ENCODE data around the gene DPF3. TPM values are rescaled to one million over a fixed set of nuclear protein-coding genes. Genes with fewer than 3 reads are reported as not detected.

The DPF3 gene
- total and polyA plus RNA-seq, 7 experiments from 2014 or later: 0.07 to 5.5 (median 0.57) TPM; not detected in 1

- ATAC-seq (no peak), DNase-seq (no peak)
- Histone ChIP-seq H3K9me3 (ENCODE audit: control insufficient read depth in 2 of 3, low read length in 3 of 3) (no peaks in the 10 kb centered on the region), H3K27ac (ENCODE audit: low read depth, low read length) (no peak overlapping the region), H3K36me3 (ENCODE audit: control insufficient read depth in 2 of 3, insufficient read depth in 3 of 3, low read length in 3 of 3) (no peaks in the 10 kb centered on the region), H3K4me3 (ENCODE audit: low read length) (no peak overlapping the region), H3K27me3 (ENCODE audit: control insufficient read depth in 2 of 2, insufficient read depth in 2 of 2, low read length in 2 of 2) (no peaks in the 10 kb centered on the region), H3K4me1 (ENCODE audit: control insufficient read depth in 2 of 2, insufficient read depth in 2 of 2, low read length in 2 of 2) (no peaks in the 10 kb centered on the region)
- intact Hi-C loops (cut with micrococcal nuclease): no loop called here
- H3K4me3 Mint-ChIP-seq: no peak overlapping the region
- ChIA-PET POLR2A (no interaction called here), CTCF (no interaction called here)
- H3K27me3 Mint-ChIP-seq: peaks cover 0 to 53% (median 13%) of the 10 kb centered on the region in 5 donors
- peaks cover 0 to 21% (median 4%) of the 10 kb centered on the region in 11 donors for H3K9me3 Mint-ChIP-seq
- peaks cover 0 to 23% (median 4%) of the 10 kb centered on the region in 5 donors for H3K36me3 Mint-ChIP-seq
- H3K4me1 Mint-ChIP-seq: peaks cover 0 to 5% (median 0%) of the 10 kb centered on the region in 7 donors
- no peak overlapping the region for H3K27ac Mint-ChIP-seq
Observed at GRCh38 chr14:72582582-72582981, 311.3 kb downstream of the DPF3 start.

DNA sequence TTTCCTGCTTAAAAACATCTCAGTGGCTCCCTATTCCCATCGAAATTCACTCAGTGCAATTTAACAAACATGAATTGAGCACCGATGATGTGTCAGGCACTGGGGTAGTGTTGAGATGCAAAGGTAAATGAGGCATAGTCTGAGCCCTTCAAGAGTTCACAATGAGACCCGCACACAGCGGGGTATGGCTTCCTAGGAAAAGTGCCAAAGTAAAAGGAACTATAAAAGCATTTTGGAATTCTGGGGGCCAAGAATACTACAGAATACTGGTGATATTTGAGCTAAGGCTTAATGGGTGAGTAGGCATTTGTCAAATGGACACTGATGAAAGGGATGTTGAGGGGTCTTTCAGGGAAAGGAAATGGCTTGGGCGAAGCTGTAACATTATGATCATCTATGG lies 315.4 kb downstream of the DPF3 start:
- H3K27me3 Mint-ChIP-seq: peaks cover 0 to 63% (median 8%) of the 10 kb centered on the region in 5 donors
- H3K4me1 ChIP-seq (ENCODE audit: control insufficient read depth in 2 of 2, insufficient read depth in 2 of 2, low read length in 2 of 2): no peaks in the 10 kb centered on the region
- no peak overlapping the region for H3K4me3 ChIP-seq (ENCODE audit: low read length)
- H3K27ac ChIP-seq (ENCODE audit: low read depth, low read length): no peak overlapping the region
- ChIA-PET POLR2A (no interaction called here), CTCF (interaction anchor here (1.0 kb wide), 1 partner anchor 20 kb away, joined by 3 read pairs; no protein-coding TSS in a partner anchor)
- no peak overlapping the region for H3K27ac Mint-ChIP-seq
- DNase-seq (no peak), ATAC-seq (no peak)
- no peak overlapping the region for H3K4me3 Mint-ChIP-seq
- H3K9me3 ChIP-seq (ENCODE audit: control insufficient read depth in 2 of 3, low read length in 3 of 3): no peaks in the 10 kb centered on the region
- H3K27me3 ChIP-seq (ENCODE audit: control insufficient read depth in 2 of 2, insufficient read depth in 2 of 2, low read length in 2 of 2): no peaks in the 10 kb centered on the region
- peaks cover 0 to 3% (median 0%) of the 10 kb centered on the region in 5 donors for H3K36me3 Mint-ChIP-seq
- no peaks in the 10 kb centered on the region for H3K36me3 ChIP-seq (ENCODE audit: control insufficient read depth in 2 of 3, insufficient read depth in 3 of 3, low read length in 3 of 3)
- H3K9me3 Mint-ChIP-seq: peaks cover 0 to 12% (median 0%) of the 10 kb centered on the region in 11 donors
- intact Hi-C loops (cut with micrococcal nuclease): no loop called here
- peaks cover 0 to 5% (median 0%) of the 10 kb centered on the region in 7 donors for H3K4me1 Mint-ChIP-seq

GRCh38 chr14:72577521-72577920 lies 316.4 kb downstream of the DPF3 start:
- Mint-ChIP-seq H3K4me3 (no peak overlapping the region), H3K27me3 (peaks cover 0 to 66% (median 8%) of the 10 kb centered on the region in 5 donors), H3K9me3 (peaks cover 0 to 12% (median 0%) of the 10 kb centered on the region in 11 donors), H3K27ac (no peak overlapping the region), H3K4me1 (peaks cover 0 to 5% (median 0%) of the 10 kb centered on the region in 7 donors), H3K36me3 (peaks cover 0 to 3% (median 0%) of the 10 kb centered on the region in 5 donors)
- intact Hi-C loops (cut with micrococcal nuclease): no loop called here
- ChIA-PET POLR2A (no interaction called here), CTCF (no interaction called here)
- DNase-seq (no peak), ATAC-seq (no peak)
- Histone ChIP-seq H3K9me3 (ENCODE audit: control insufficient read depth in 2 of 3, low read length in 3 of 3) (no peaks in the 10 kb centered on the region), H3K36me3 (ENCODE audit: control insufficient read depth in 2 of 3, insufficient read depth in 3 of 3, low read length in 3 of 3) (no peaks in the 10 kb centered on the region), H3K27ac (ENCODE audit: low read depth, low read length) (no peak overlapping the region), H3K27me3 (ENCODE audit: control insufficient read depth in 2 of 2, insufficient read depth in 2 of 2, low read length in 2 of 2) (no peaks in the 10 kb centered on the region), H3K4me3 (ENCODE audit: low read length) (no peak overlapping the region), H3K4me1 (ENCODE audit: control insufficient read depth in 2 of 2, insufficient read depth in 2 of 2, low read length in 2 of 2) (no peaks in the 10 kb centered on the region)

- ChIA-PET CTCF (no interaction called here), POLR2A (interaction anchor here (0.6 kb wide), 1 partner anchor 36 kb away, joined by 3 read pairs; no protein-coding TSS in a partner anchor)
- peaks cover 0 to 2% (median 0%) of the 10 kb centered on the region in 5 donors for H3K36me3 Mint-ChIP-seq
- peaks cover 0 to 9% (median under 1%) of the 10 kb centered on the region in 11 donors for H3K9me3 Mint-ChIP-seq
- Histone ChIP-seq H3K4me1 (ENCODE audit: control insufficient read depth in 2 of 2, insufficient read depth in 2 of 2, low read length in 2 of 2) (no peaks in the 10 kb centered on the region), H3K4me3 (ENCODE audit: low read length) (no peak overlapping the region), H3K27me3 (ENCODE audit: control insufficient read depth in 2 of 2, insufficient read depth in 2 of 2, low read length in 2 of 2) (no peaks in the 10 kb centered on the region), H3K36me3 (ENCODE audit: control insufficient read depth in 2 of 3, insufficient read depth in 3 of 3, low read length in 3 of 3) (no peaks in the 10 kb centered on the region), H3K27ac (ENCODE audit: low read depth, low read length) (no peak overlapping the region), H3K9me3 (ENCODE audit: control insufficient read depth in 2 of 3, low read length in 3 of 3) (no peaks in the 10 kb centered on the region)
- DNase-seq (no peak), ATAC-seq (no peak)
- H3K27me3 Mint-ChIP-seq: peaks cover 0 to 74% (median 2%) of the 10 kb centered on the region in 5 donors
- H3K4me3 Mint-ChIP-seq: no peak overlapping the region
- H3K4me1 Mint-ChIP-seq: peaks cover 0 to 5% (median 0%) of the 10 kb centered on the region in 7 donors
- no peak overlapping the region for H3K27ac Mint-ChIP-seq
- intact Hi-C loops (cut with micrococcal nuclease): no loop called here
Observed at GRCh38 chr14:72576258-72576657, 317.6 kb downstream of the DPF3 start.

DNA sequence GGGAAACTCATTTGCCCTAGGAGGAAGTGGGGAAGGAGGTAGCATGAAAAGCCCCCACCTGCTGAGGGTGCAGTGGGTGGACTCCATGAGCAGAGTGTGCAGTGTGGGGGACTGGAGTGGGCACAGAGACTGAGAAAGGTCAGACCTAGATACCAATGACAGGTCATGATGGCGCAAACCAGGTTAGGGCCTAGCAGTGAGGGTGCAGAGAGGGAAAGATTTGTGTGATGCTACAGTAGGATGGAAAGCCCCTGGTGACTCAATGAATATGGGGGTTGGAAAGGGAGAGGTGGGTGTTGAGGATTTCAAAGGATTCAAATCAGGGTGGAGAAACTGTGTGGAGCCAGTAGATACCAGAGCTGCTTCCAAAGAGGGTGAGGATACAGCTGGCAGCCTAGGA lies 319.2 kb downstream of the DPF3 start:
- CTCF ChIA-PET: interaction anchor here (1.1 kb wide), 1 partner anchor 329 kb away, joined by 3 read pairs; no protein-coding TSS in a partner anchor
- Mint-ChIP-seq H3K27ac (no peak overlapping the region), H3K4me1 (peaks cover 0 to 5% (median 0%) of the 10 kb centered on the region in 7 donors), H3K27me3 (peaks cover 0 to 82% (median 0%) of the 10 kb centered on the region in 5 donors), H3K4me3 (no peak overlapping the region), H3K36me3 (peaks cover 0 to 4% (median 0%) of the 10 kb centered on the region in 5 donors), H3K9me3 (peaks cover 0 to 10% (median 1%) of the 10 kb centered on the region in 11 donors)
- Histone ChIP-seq H3K27ac (ENCODE audit: low read depth, low read length) (no peak overlapping the region), H3K9me3 (ENCODE audit: control insufficient read depth in 2 of 3, low read length in 3 of 3) (no peaks in the 10 kb centered on the region), H3K4me3 (ENCODE audit: low read length) (no peak overlapping the region), H3K4me1 (ENCODE audit: control insufficient read depth in 2 of 2, insufficient read depth in 2 of 2, low read length in 2 of 2) (no peaks in the 10 kb centered on the region), H3K36me3 (ENCODE audit: control insufficient read depth in 2 of 3, insufficient read depth in 3 of 3, low read length in 3 of 3) (no peaks in the 10 kb centered on the region), H3K27me3 (ENCODE audit: control insufficient read depth in 2 of 2, insufficient read depth in 2 of 2, low read length in 2 of 2) (no peaks in the 10 kb centered on the region)
- DNase-seq: no peak
- intact Hi-C loops (cut with micrococcal nuclease): no loop called here
- POLR2A ChIA-PET: no interaction called here
- no peak for ATAC-seq

DNA sequence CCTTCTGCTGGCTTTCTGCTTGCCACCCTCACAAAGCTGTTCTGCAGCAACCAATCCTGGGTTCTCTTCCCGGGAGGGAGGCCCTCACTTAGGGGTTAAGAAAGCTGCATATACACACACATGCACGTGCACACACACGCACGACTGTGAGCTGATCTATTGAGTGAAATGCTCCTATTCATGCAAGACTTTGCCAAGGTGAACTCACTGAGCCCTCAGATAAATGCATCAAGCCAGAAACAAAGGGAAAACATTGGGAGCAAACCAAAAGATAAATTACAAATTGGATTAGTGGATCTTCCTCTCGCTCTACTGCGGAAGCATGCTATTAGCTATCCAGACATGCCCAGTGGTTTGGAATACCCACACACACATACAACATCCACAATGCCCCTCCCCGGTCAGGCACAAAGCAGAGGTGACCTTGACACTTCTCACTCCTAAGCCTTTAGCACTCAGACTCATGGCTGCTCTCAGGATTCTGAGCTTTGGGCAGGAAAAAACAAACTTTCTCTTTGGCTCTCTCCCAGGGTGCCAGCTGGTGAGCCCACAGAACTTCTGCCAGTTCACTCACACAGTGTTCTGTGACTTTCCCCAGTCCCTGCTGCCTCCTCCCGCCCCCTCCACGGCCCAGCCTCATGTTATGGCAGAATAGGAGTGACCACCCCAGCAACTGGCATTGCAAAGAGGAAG lies 320.0 kb downstream of the DPF3 start:
- peaks cover 0 to 5% (median 0%) of the 10 kb centered on the region in 7 donors for H3K4me1 Mint-ChIP-seq
- peaks cover 0 to 80% (median 0%) of the 10 kb centered on the region in 5 donors for H3K27me3 Mint-ChIP-seq
- no peak overlapping the region for H3K4me3 Mint-ChIP-seq

More for the DNA sequence above, 320.0 kb downstream of the DPF3 start:
- H3K36me3 Mint-ChIP-seq: peaks cover 0 to 4% (median 0%) of the 10 kb centered on the region in 5 donors
- ATAC-seq (no peak), DNase-seq (no peak)
- intact Hi-C loops (cut with micrococcal nuclease): no loop called here
- Histone ChIP-seq H3K27ac (ENCODE audit: low read depth, low read length) (no peak overlapping the region), H3K9me3 (ENCODE audit: control insufficient read depth in 2 of 3, low read length in 3 of 3) (no peaks in the 10 kb centered on the region), H3K4me3 (ENCODE audit: low read length) (no peak overlapping the region), H3K27me3 (ENCODE audit: control insufficient read depth in 2 of 2, insufficient read depth in 2 of 2, low read length in 2 of 2) (no peaks in the 10 kb centered on the region), H3K36me3 (ENCODE audit: control insufficient read depth in 2 of 3, insufficient read depth in 3 of 3, low read length in 3 of 3) (no peaks in the 10 kb centered on the region), H3K4me1 (ENCODE audit: control insufficient read depth in 2 of 2, insufficient read depth in 2 of 2, low read length in 2 of 2) (no peaks in the 10 kb centered on the region)
- no peak overlapping the region for H3K27ac Mint-ChIP-seq
- POLR2A ChIA-PET: no interaction called here
- H3K9me3 Mint-ChIP-seq: peaks cover 0 to 8% (median 1%) of the 10 kb centered on the region in 11 donors
- CTCF ChIA-PET: interaction anchor here (1.1 kb wide), 1 partner anchor 330 kb away, joined by 3 read pairs; no protein-coding TSS in a partner anchor

Measured in naive thymus-derived CD4-positive, alpha-beta T cell (primary cell).